Stimulated activated CD4-positive, alpha-beta T cell treated with anti-CD3 and anti-CD28 coated beads, Interleukin-12 subunit alpha, Interleukin-12 subunit beta, amount 100 ng/mL, for 24 hours (primary cell): ENCODE measurements around the gene CTSC.
A peak's percentile ranks its signal among the peaks of the same experiment; 100 is the strongest.

Source experiments
- DNase-seq, 2 experiments: peaks; one replicate each; pipeline ENCODE4 v3.0.0-alpha.2; 2020; ENCODE audit warnings: low read depth in 2 of 2

The CTSC gene

GRCh38 chr11:88337181-88337986, at the start of gene CTSC:
CTSC (minus strand) TSS chr11:88337736; CDS start chr11:88337672, 64 bp downstream.
- DNase-seq = peak; percentile 82 to 93

GRCh38 chr11:88384669-88385005, 47.1 kb upstream of the CTSC start:
- no peak for DNase-seq

- no peak for DNase-seq
Measured at GRCh38 chr11:88384004-88384668, 46.6 kb upstream of the CTSC start.

- no peak for DNase-seq
Measured at GRCh38 chr11:88383447-88383846, 45.9 kb upstream of the CTSC start.

GRCh38 chr11:88379130-88379529, 41.6 kb upstream of the CTSC start:
- no peak for DNase-seq

- no peak for DNase-seq
Measured at GRCh38 chr11:88378422-88379066, 41.0 kb upstream of the CTSC start.

GRCh38 chr11:88377646-88378045, 40.1 kb upstream of the CTSC start:
- DNase-seq = no peak

- no peak for DNase-seq
Measured at GRCh38 chr11:88377144-88377543, 39.6 kb upstream of the CTSC start.

- DNase-seq = no peak
Measured at GRCh38 chr11:88375927-88376470, 38.5 kb upstream of the CTSC start.

GRCh38 chr11:88370782-88371181, 33.2 kb upstream of the CTSC start:
- DNase-seq = no peak

- no peak for DNase-seq
Measured at GRCh38 chr11:88367310-88367709, 29.8 kb upstream of the CTSC start.

GRCh38 chr11:88363648-88364065, 26.1 kb upstream of the CTSC start:
- DNase-seq = no peak

GRCh38 chr11:88363004-88363403, 25.5 kb upstream of the CTSC start:
- DNase-seq = no peak

GRCh38 chr11:88360141-88360540, 22.6 kb upstream of the CTSC start:
- DNase-seq = no peak

GRCh38 chr11:88359541-88359940, 22.0 kb upstream of the CTSC start:
- no peak for DNase-seq

- DNase-seq = no peak
Measured at GRCh38 chr11:88359114-88359513, 21.6 kb upstream of the CTSC start.

GRCh38 chr11:88358040-88358431, 20.5 kb upstream of the CTSC start:
- no peak for DNase-seq

- no peak for DNase-seq
Measured at GRCh38 chr11:88357323-88358039, 19.9 kb upstream of the CTSC start.

GRCh38 chr11:88355887-88356286, 18.4 kb upstream of the CTSC start:
- DNase-seq = no peak

GRCh38 chr11:88354912-88355311, 17.4 kb upstream of the CTSC start:
- no peak for DNase-seq

GRCh38 chr11:88353835-88354496, 16.4 kb upstream of the CTSC start:
- DNase-seq = no peak
